Mucosa of stomach (tissue), 1 donor: Measurements from ENCODE around the gene ETV5.

Source experiments
- H3K27me3 ChIP-seq: one replicate; pipeline ENCODE4 v1.7.0; 2013; ENCODE audit warnings: mild to moderate bottlenecking, low read length; ENCODE audit not compliant: control insufficient read depth, insufficient read depth
- H3K36me3 ChIP-seq: one replicate; pipeline ENCODE4 v1.7.0; 2013; ENCODE audit warnings: low read length; ENCODE audit not compliant: control insufficient read depth, insufficient read depth
- H3K4me1 ChIP-seq: one replicate; pipeline ENCODE4 v1.7.0; 2013; ENCODE audit warnings: mild to moderate bottlenecking, low read length; ENCODE audit not compliant: control insufficient read depth, insufficient read depth
- H3K4me3 ChIP-seq: one replicate; pipeline ENCODE4 v1.7.0; 2013; ENCODE audit warnings: low read length
- H3K9ac ChIP-seq: one replicate; pipeline ENCODE4 v1.7.0; 2013; ENCODE audit warnings: mild to moderate bottlenecking, low read length, moderate library complexity
- H3K9me3 ChIP-seq: one replicate; pipeline ENCODE4 v1.7.0; 2013; ENCODE audit warnings: mild to moderate bottlenecking, low read length, moderate library complexity; ENCODE audit not compliant: control insufficient read depth
- donor health status: Pancreatic carcinoma.

Gene ETV5

DNA sequence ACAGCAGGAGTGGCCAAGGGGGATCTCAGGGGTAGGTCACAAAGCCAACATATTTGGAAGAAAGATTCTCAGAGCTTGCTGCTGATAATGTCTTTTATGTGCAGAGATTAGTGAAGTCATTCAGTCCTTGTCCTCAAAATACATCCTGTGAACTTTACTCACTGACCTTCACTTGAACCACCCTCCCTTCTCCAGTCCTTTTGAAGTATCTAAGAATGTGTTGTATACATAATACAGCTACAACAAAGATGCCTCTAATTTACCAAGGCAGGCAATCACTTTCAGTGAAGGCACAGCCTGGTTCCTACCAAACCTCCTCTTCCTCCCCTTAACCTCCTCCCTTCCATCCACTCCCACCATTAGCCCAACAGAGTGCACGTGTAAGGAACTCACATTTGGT is 38.3 kb downstream of the ETV5 start:
- H3K36me3 ChIP-seq = no peaks in the 10 kb centered on the region
- no peaks in the 10 kb centered on the region for H3K9me3 ChIP-seq
- H3K9ac ChIP-seq = no peak overlapping the region
- H3K27me3 ChIP-seq = no peaks in the 10 kb centered on the region
- no peaks in the 10 kb centered on the region for H3K4me1 ChIP-seq
- H3K4me3 ChIP-seq = no peak overlapping the region

GRCh38 chr3:186070133-186070532 is 38.8 kb downstream of the ETV5 start:
- Histone ChIP-seq H3K27me3 (no peaks in the 10 kb centered on the region), H3K36me3 (no peaks in the 10 kb centered on the region)

DNA sequence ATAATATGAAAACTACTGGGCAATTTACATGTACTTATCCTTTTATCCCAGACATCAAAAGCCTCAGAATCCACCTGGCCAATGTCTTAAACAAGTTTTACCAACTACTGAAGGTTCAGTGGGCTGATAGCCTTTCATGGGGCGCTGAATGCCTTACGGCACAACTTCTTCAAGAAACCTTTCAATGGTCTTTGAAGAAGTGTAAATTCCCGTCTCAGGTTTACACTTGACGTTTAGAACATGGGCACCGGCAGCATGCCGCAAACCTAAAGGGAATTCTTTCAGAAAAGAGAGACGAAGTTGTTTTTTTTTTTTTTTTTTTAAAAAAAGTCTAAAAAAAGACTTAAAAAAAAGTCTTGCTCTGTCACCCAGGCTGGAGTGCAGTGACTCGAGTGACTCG is 39.7 kb downstream of the ETV5 start:
- Histone ChIP-seq H3K36me3 (no peaks in the 10 kb centered on the region), H3K4me1 (no peaks in the 10 kb centered on the region), H3K27me3 (no peaks in the 10 kb centered on the region), H3K4me3 (no peak overlapping the region), H3K9me3 (no peaks in the 10 kb centered on the region), H3K9ac (no peak overlapping the region)

More at GRCh38 chr3:186070133-186070532, 38.8 kb downstream of the ETV5 start:
- Histone ChIP-seq H3K4me1 (no peaks in the 10 kb centered on the region), H3K9me3 (no peaks in the 10 kb centered on the region), H3K4me3 (no peak overlapping the region), H3K9ac (no peak overlapping the region)

DNA sequence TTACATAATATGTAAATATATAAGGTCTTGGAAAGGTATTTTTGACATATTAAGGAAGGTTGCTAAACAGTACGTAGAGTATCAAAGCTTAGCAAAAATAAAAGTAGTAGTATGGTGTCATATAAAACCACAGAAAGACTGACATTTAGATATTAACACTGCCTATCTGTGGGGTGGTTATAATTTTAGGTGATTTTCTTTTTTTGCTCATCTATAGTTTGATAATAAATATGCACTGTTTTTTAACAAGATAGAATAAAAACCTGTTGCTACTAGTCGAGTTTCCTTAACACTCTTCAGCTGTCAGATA is 40.7 kb downstream of the ETV5 start:
- no peaks in the 10 kb centered on the region for H3K4me1 ChIP-seq
- no peak overlapping the region for H3K4me3 ChIP-seq
- H3K36me3 ChIP-seq = no peaks in the 10 kb centered on the region
- H3K9me3 ChIP-seq = no peaks in the 10 kb centered on the region
- H3K9ac ChIP-seq = no peak overlapping the region
- no peaks in the 10 kb centered on the region for H3K27me3 ChIP-seq

DNA sequence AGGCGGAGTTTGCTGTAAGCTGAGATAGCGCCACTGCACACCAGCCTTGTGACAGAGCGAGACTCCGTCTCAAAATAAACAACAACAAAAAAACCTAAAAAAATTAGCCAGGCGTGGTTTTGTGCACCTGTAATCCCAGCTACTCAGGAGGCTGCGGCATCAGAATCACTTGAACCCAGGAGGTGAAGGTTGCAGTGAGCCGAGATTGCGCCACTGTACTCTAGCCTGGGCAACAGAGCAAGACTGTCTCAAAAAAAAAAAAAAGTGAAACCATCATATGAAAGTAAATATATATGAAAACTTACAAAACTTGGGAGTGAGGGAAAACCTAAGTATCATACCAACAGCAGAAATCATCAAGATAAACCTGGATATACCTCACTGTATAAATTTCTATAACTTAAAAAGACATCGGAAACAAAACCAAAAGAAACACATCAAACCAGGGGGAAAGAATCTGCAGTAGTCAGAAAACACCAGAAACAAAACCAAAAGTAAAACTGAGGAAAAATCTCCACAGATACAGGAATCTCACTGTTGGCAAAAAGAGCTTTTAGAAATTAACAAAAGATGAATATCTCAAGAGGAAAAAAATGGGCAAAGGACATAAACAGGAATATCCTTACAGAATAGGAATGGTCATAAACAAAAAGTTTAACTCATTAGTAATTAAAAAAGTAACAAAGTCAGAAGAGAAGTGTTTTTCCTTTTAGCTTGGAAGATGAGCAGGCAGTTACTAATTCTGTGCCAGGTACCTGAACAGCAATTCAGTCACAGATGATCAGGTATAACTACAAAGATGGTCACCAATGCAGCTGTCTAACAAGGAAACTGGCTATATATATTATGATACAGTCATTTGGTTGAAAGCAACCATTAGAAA is 41.3 kb downstream of the ETV5 start:
- H3K4me1 ChIP-seq = no peaks in the 10 kb centered on the region
- no peaks in the 10 kb centered on the region for H3K27me3 ChIP-seq
- H3K4me3 ChIP-seq = no peak overlapping the region
- H3K9ac ChIP-seq = no peak overlapping the region
- no peaks in the 10 kb centered on the region for H3K9me3 ChIP-seq
- no peaks in the 10 kb centered on the region for H3K36me3 ChIP-seq

- H3K4me3 ChIP-seq = no peak overlapping the region
- no peaks in the 10 kb centered on the region for H3K36me3 ChIP-seq
- no peaks in the 10 kb centered on the region for H3K27me3 ChIP-seq
- no peaks in the 10 kb centered on the region for H3K4me1 ChIP-seq
- no peaks in the 10 kb centered on the region for H3K9me3 ChIP-seq
- H3K9ac ChIP-seq = no peak overlapping the region
Measured at GRCh38 chr3:186060222-186060621, 48.7 kb downstream of the ETV5 start.

- no peaks in the 10 kb centered on the region for H3K4me1 ChIP-seq
- H3K27me3 ChIP-seq = no peaks in the 10 kb centered on the region
- no peaks in the 10 kb centered on the region for H3K36me3 ChIP-seq
- H3K4me3 ChIP-seq = no peak overlapping the region
- no peaks in the 10 kb centered on the region for H3K9me3 ChIP-seq
- H3K9ac ChIP-seq = no peak overlapping the region
Measured at GRCh38 chr3:186059192-186059591, 49.7 kb downstream of the ETV5 start.

- no peak overlapping the region for H3K9ac ChIP-seq
- H3K27me3 ChIP-seq = no peaks in the 10 kb centered on the region
- H3K9me3 ChIP-seq = no peaks in the 10 kb centered on the region
- H3K36me3 ChIP-seq = no peaks in the 10 kb centered on the region
- no peak overlapping the region for H3K4me3 ChIP-seq
- no peaks in the 10 kb centered on the region for H3K4me1 ChIP-seq
Measured at GRCh38 chr3:186058225-186058624, 50.7 kb downstream of the ETV5 start.

DNA sequence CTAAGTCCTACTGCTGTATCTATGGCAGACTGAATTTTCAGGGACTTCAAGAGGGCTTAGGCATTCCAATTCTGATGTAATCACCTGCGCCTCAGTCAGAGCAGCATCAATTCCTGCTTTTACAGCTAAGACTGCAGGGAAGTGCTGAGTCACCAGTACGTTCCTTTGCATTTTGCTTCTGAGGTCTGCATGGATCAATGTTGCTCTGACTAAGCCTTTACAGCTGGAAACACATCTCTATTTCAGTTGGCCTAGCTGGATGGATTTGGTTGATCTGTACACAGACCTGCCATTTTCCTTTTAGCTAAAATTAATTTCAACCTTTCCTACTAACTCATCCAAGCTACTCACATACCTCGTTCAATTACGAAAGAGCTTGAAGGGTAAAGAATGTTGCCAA is 51.3 kb downstream of the ETV5 start:
- Histone ChIP-seq H3K9ac (no peak overlapping the region), H3K4me1 (no peaks in the 10 kb centered on the region), H3K36me3 (no peaks in the 10 kb centered on the region), H3K27me3 (no peaks in the 10 kb centered on the region), H3K4me3 (no peak overlapping the region), H3K9me3 (no peaks in the 10 kb centered on the region)

DNA sequence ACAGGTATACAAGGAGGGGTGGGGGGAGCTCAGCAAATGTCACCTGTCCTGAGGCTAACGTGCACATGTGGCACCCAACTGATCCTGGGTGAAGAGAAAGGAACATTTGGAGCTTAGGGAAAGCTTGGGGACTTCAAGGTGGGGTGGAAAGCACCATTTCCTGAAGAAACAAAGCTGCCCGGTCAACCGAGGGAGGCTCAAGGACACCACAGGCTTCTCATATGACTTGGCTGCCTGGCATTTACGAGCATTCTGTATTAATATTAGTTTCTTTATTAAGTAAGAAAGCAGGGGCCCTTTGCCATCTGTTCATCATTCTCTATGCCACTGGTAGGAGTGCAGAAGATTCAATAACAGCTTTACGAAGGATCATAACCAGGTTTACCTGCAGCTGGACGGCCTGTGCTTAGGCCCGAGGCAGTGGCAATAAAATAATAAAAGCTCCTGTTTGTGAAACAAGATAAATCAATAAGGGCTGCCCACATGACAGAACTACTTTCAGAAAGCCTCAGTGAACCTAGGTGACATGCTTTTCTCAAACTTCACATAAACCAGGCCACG is 54.0 kb downstream of the ETV5 start:
- H3K27me3 ChIP-seq = no peaks in the 10 kb centered on the region
- no peaks in the 10 kb centered on the region for H3K9me3 ChIP-seq
- H3K36me3 ChIP-seq = no peaks in the 10 kb centered on the region
- H3K9ac ChIP-seq = no peak overlapping the region
- H3K4me1 ChIP-seq = no peaks in the 10 kb centered on the region
- no peak overlapping the region for H3K4me3 ChIP-seq

- no peak overlapping the region for H3K9ac ChIP-seq
- no peaks in the 10 kb centered on the region for H3K27me3 ChIP-seq
- no peaks in the 10 kb centered on the region for H3K36me3 ChIP-seq
- no peaks in the 10 kb centered on the region for H3K4me1 ChIP-seq
- no peak overlapping the region for H3K4me3 ChIP-seq
- H3K9me3 ChIP-seq = no peaks in the 10 kb centered on the region
Measured at GRCh38 chr3:186053954-186054791, 54.7 kb downstream of the ETV5 start.
